K562 (cell line): ENCODE data around the gene USP46. TPM values are rescaled to one million over a fixed set of nuclear protein-coding genes. Genes with fewer than 3 reads are reported as not detected.

Source experiments
- ATAC-seq: fragments of 200-7000 bp; cut with Tn5 transposase; 3 replicates; pipeline ENCODE4 v1.9.1; 2020; ENCODE audit warnings: moderate library complexity
- BruUV-seq: library from RNA; stranded (reverse); fragments of 400-500 nt; replicated peaks from 2 replicates; lab custom pipeline; 2021; lab: Mats Ljungman, UMichigan
- CTCF ChIA-PET: fragments of 300-600 bp; formaldehyde crosslinking; extraction: SDS; loops from one replicate; lab custom pipeline; 2021; ENCODE audit warnings: low intra/inter-chr PET ratio; lab: Yijun Ruan, JAX
- POLR2A ChIA-PET: fragments of 300-600, 350-650 bp; sonication (Branson Sonifier 250); formaldehyde crosslinking; extraction: SDS; loops from one replicate; lab custom pipeline; 2021; ENCODE audit warnings: antibody characterized with exemption, inconsistent platforms; lab: Yijun Ruan, JAX
- DNase-seq, 4 experiments: peaks; one replicate each; pipeline versions ENCODE4 v3.0.0 to v3.0.0-alpha.2; 2011 to 2018; ENCODE audit warnings: low spot score in 3 of 4, mixed read lengths in 3 of 4; ENCODE audit errors: extremely low read depth in 1 of 4
- FAIRE-seq: peaks from 2 replicates; lab custom pipeline; 2011; peaks lifted over from hg19 to GRCh38; lab: Jason Lieb, UNC
- H2AFZ ChIP-seq: 2 replicates; pipeline ENCODE4 v1.6.0; 2011; ENCODE audit warnings: low read depth, low read length, control low read depth, inconsistent platforms
- H3K27ac ChIP-seq: fragments of 200-600 bp; 3 replicates; pipeline ENCODE4 v1.8.0; 2011; ENCODE audit warnings: low read depth, mild to moderate bottlenecking, control low read depth, inconsistent platforms, low read length, moderate library complexity, mixed read lengths; ENCODE audit errors: extremely low read depth
- H3K27me3 ChIP-seq, 2 experiments: fragments of 300-600 bp in 1 of 2; 2 replicates in 1 of 2; 3 replicates in 1 of 2; pipeline versions ENCODE4 v1.6.0 to v1.8.0; 2011; ENCODE audit warnings: inconsistent platforms in 2 of 2, low read length in 2 of 2, mild to moderate bottlenecking in 1 of 2, mixed read lengths in 1 of 2, moderate library complexity in 1 of 2; ENCODE audit not compliant: control insufficient read depth in 2 of 2, insufficient read depth in 2 of 2
- H3K36me3 ChIP-seq: fragments of 300-600 bp; 3 replicates; pipeline ENCODE4 v1.8.0; 2011; ENCODE audit warnings: mild to moderate bottlenecking, low read length, inconsistent platforms; ENCODE audit not compliant: control insufficient read depth, insufficient read depth
- H3K4me1 ChIP-seq, 2 experiments: fragments of 200-600 bp in 1 of 2; replicated peaks in 1 of 2; 2 replicates in 1 of 2; 3 replicates in 1 of 2; pipeline versions ENCODE4 v1.5.1 to v1.8.0; 2011; ENCODE audit warnings: inconsistent platforms in 2 of 2, low read length in 2 of 2, mild to moderate bottlenecking in 1 of 2, mixed read lengths in 1 of 2, moderate library complexity in 1 of 2; ENCODE audit not compliant: control insufficient read depth in 2 of 2, insufficient read depth in 2 of 2
- H3K4me2 ChIP-seq: 2 replicates; pipeline ENCODE4 v1.6.1; 2011; ENCODE audit warnings: low read length, control low read depth, inconsistent platforms, mixed read lengths; ENCODE audit not compliant: insufficient read depth
- H3K4me3 ChIP-seq: fragments of 200-600 bp; sonication (generic), shearing (Covaris generic); 2 replicates; pipeline ENCODE4 v1.5.1; 2016; ENCODE audit warnings: control low read depth, inconsistent platforms
- H3K79me2 ChIP-seq: fragments of 200-600 bp; 3 replicates; pipeline ENCODE4 v1.8.0; 2011; ENCODE audit warnings: low read length, inconsistent platforms; ENCODE audit not compliant: control insufficient read depth, insufficient read depth
- H3K9ac ChIP-seq, 2 experiments: 2 replicates each; pipeline versions ENCODE4 v1.6.0 to v1.6.1; 2011; ENCODE audit warnings: low read depth in 2 of 2, low read length in 2 of 2, control low read depth in 1 of 2, inconsistent platforms in 1 of 2, mild to moderate bottlenecking in 1 of 2, mixed read lengths in 1 of 2; ENCODE audit not compliant: insufficient read depth in 1 of 2
- H3K9me1 ChIP-seq: one replicate; pipeline ENCODE4 v1.6.0; 2011; ENCODE audit warnings: inconsistent platforms, mild to moderate bottlenecking, low read length, moderate library complexity; ENCODE audit not compliant: control insufficient read depth, insufficient read depth
- H3K9me3 ChIP-seq: replicated peaks from 2 replicates; pipeline ENCODE4 v1.5.1; 2011; ENCODE audit warnings: low read depth, low read length, inconsistent platforms; ENCODE audit not compliant: control insufficient read depth, insufficient read depth
- H4K20me1 ChIP-seq: replicated peaks from 2 replicates; pipeline ENCODE4 v1.6.1; 2011; ENCODE audit warnings: low read length, inconsistent platforms, mixed read lengths; ENCODE audit not compliant: control insufficient read depth, insufficient read depth
- ATF6 ChIP-seq: sonication (generic); formaldehyde crosslinking; IDR thresholded peaks from 2 replicates; pipeline ENCODE4 v1.4.0; 2020; ENCODE audit warnings: mild to moderate bottlenecking, missing genetic modification reagents
- CHAMP1 ChIP-seq: fragments of 450-650 bp; IDR thresholded peaks from 2 replicates; pipeline ENCODE4 v1.6.1; 2016; ENCODE audit warnings: mild to moderate bottlenecking
- DEAF1 ChIP-seq: fragments of 450-650 bp; formaldehyde crosslinking; IDR thresholded peaks from 2 replicates; pipeline ENCODE4 v1.4.0; 2020; ENCODE audit warnings: mild to moderate bottlenecking, moderate library complexity
- ELK1 ChIP-seq: sonication (generic); formaldehyde crosslinking; IDR thresholded peaks from 2 replicates; pipeline ENCODE4 v1.8.1; 2022; ENCODE audit warnings: missing genetic modification reagents
- GATAD2A ChIP-seq: fragments of 450-650 bp; IDR thresholded peaks from 2 replicates; pipeline ENCODE4 v1.6.1; 2017
- GTF2F1 ChIP-seq: IDR thresholded peaks from 2 replicates; pipeline ENCODE4 v1.6.1; 2011; ENCODE audit warnings: low read depth, low read length, improper control_type of control experiment
- HDAC6 ChIP-seq: IDR thresholded peaks from 2 replicates; pipeline ENCODE4 v1.6.1; 2012; ENCODE audit warnings: low read depth, mild to moderate bottlenecking, control low read depth, inconsistent platforms, low read length, moderate library complexity
- KAT7 ChIP-seq: sonication (generic); formaldehyde crosslinking; IDR thresholded peaks from 2 replicates; pipeline ENCODE4 v1.8.0; 2022; ENCODE audit warnings: missing genetic modification reagents, mild to moderate bottlenecking, borderline replicate concordance
- NEUROD1 ChIP-seq: fragments of 150-350 bp; IDR thresholded peaks from 2 replicates; pipeline ENCODE4 v1.6.1; 2014; ENCODE audit warnings: borderline replicate concordance, low read length, low read depth; ENCODE audit not compliant: partially characterized antibody
- RAD51 ChIP-seq: fragments of 450-650 bp; IDR thresholded peaks from 2 replicates; pipeline ENCODE4 v1.7.1; 2016; ENCODE audit warnings: low read depth, mild to moderate bottlenecking, borderline replicate concordance
- TEAD1 ChIP-seq, 2 experiments: fragments of 450-650 bp in 1 of 2; sonication (generic) in 1 of 2; formaldehyde crosslinking; IDR thresholded peaks; 2 replicates each; pipeline versions ENCODE4 v1.4.0 to v1.8.0; 2020 to 2022; ENCODE audit warnings: mild to moderate bottlenecking in 2 of 2, missing genetic modification reagents in 1 of 2
- WGBS: fragments of 100-300 bp; shearing (Covaris generic); methylation state at CpG from one replicate; pipeline ENCODE4 v1.1.6; 2016; ENCODE audit warnings: low coverage, mixed read lengths; ENCODE audit not compliant: insufficient coverage; ENCODE audit errors: missing lambda C conversion rate; 5-methylcytosine and 5-hydroxymethylcytosine counted together
- in situ Hi-C: fragments of 300-500 bp; cut with MboI; formaldehyde crosslinking; loops from 4 replicates; pipeline ENCODE4 v1.15.0; 2018; ENCODE audit warnings: inconsistent platforms, mixed read lengths
- intact Hi-C: fragments of 100-400 bp; cut with micrococcal nuclease; formaldehyde crosslinking; loops from 2 replicates; pipeline ENCODE4 v1.14.2; 2022
- polyA plus RNA-seq, 8 experiments: library from polyadenylated mRNA; depleted of rRNA in 4 of 8; stranded (reverse) in 5 of 8; unstranded in 3 of 8; fragments of >200 nt; fragmentation: Nextera tagmentation in 2 of 8; fragmentation: Illumina TruSeq in 1 of 8; extraction: Ambion mirVana in 2 of 8; extraction: Trizol in 1 of 8; gene quantifications; 2 replicates each; pipeline versions ENCODE4 v1.2.1 to v1.2.3, GENCODE V29; 2011 to 2014; ENCODE audit warnings: inconsistent platforms in 1 of 8, missing spikeins in 1 of 8
- total RNA-seq, 7 experiments: library from RNA; depleted of rRNA in 6 of 7; stranded (reverse); fragments of >200 nt in 6 of 7; fragmentation: Illumina TruSeq in 2 of 7; extraction: Trizol in 2 of 7; gene quantifications; 2 replicates each; pipeline versions ENCODE4 v1.2.1 to v1.2.3, GENCODE V29; 2011 to 2021; ENCODE audit warnings: low replicate concordance in 1 of 7

The USP46 gene
- total and polyA plus RNA-seq, 9 of the 15 experiments (the other 6 are each of a cell fraction or from before 2014, with no cell fraction given), result 3.0 to 11.7 (median 8.4) TPM

GRCh38 chr4:52554612-52555355 lies 104.3 kb downstream of the USP46 start:
- H3K36me3 ChIP-seq, result no peaks in the 10 kb centered on the region
- H3K9me1 ChIP-seq, result no peaks in the 10 kb centered on the region
- ChIA-PET POLR2A (no interaction called here), CTCF (no interaction called here)
- no peaks in the 10 kb centered on the region for H3K27me3 ChIP-seq
- intact Hi-C loops, result no loop called here
- no peak for FAIRE-seq
- no peaks in the 10 kb centered on the region; a peak in 1 of 5 replicates for H3K4me1 ChIP-seq
- no peak overlapping the region for H3K9ac ChIP-seq
- H3K9me3 ChIP-seq, result no peaks in the 10 kb centered on the region
- H3K4me2 ChIP-seq, result no peak overlapping the region
- H3K27ac ChIP-seq, result no peak overlapping the region
- no peaks in the 10 kb centered on the region; the same call in 1 of the 2 replicates for H4K20me1 ChIP-seq
- WGBS, result 1% methylated on average over 5 of the region's 5 CpGs
- in situ Hi-C loops, result no loop called here
- no TSS peak for BruUV-seq
- no peak overlapping the region for H3K4me3 ChIP-seq
- no peaks in the 10 kb centered on the region for H3K79me2 ChIP-seq
- ATAC-seq, result no peak
- no peak overlapping the region for H2AFZ ChIP-seq
- no peak for DNase-seq
- TF ChIP-seq ELK1 (no peak), ATF6 (CRISPR knock-in tag) (no peak), HDAC6 (no peak), DEAF1 (no peak), CHAMP1 (no peak), GATAD2A (no peak), KAT7 (CRISPR knock-in tag) (no peak), GTF2F1 (no peak), TEAD1 (CRISPR knock-in tag; IDR thresholded peaks at IDR 0.05) (no peak), RAD51 (no peak), NEUROD1 (no peak)
